ENCODE results near the gene HNRNPF.

GRCh38 chr10:43417950-43418768 lies 9.2 kb upstream of the HNRNPF start:
- TF ChIP-seq ZFX (IDR thresholded peaks at IDR 0.05) (no peak), POLR2AphosphoS5 (IDR thresholded peaks at IDR 0.05; ENCODE audit: low read depth, low read length) (no peak), JUND (IDR thresholded peaks at IDR 0.05) (no peak), EZH2phosphoT487 (IDR thresholded peaks at IDR 0.05; ENCODE audit: borderline replicate concordance) (no peak), SP1 (IDR thresholded peaks at IDR 0.05; ENCODE audit: low read depth) (no peak), POLR2A (IDR thresholded peaks at IDR 0.05; ENCODE audit: borderline replicate concordance, extremely low read depth, insufficient read depth, insufficient read length) (no peak), CEBPB (IDR thresholded peaks at IDR 0.05; ENCODE audit: low read depth) (no peak), ELF1 (IDR thresholded peaks at IDR 0.05; ENCODE audit: borderline replicate concordance, low read depth) (no peak), SRF (IDR thresholded peaks at IDR 0.05; ENCODE audit: low read depth) (no peak), ZNF274 (IDR thresholded peaks at IDR 0.05; ENCODE audit: low read depth, low read length) (no peak), FOSL1 (IDR thresholded peaks at IDR 0.05; ENCODE audit: low read depth) (no peak), RAD21 (IDR thresholded peaks at IDR 0.05; ENCODE audit: low read depth) (no peak)
- TF ChIP-seq, protein P1, sequence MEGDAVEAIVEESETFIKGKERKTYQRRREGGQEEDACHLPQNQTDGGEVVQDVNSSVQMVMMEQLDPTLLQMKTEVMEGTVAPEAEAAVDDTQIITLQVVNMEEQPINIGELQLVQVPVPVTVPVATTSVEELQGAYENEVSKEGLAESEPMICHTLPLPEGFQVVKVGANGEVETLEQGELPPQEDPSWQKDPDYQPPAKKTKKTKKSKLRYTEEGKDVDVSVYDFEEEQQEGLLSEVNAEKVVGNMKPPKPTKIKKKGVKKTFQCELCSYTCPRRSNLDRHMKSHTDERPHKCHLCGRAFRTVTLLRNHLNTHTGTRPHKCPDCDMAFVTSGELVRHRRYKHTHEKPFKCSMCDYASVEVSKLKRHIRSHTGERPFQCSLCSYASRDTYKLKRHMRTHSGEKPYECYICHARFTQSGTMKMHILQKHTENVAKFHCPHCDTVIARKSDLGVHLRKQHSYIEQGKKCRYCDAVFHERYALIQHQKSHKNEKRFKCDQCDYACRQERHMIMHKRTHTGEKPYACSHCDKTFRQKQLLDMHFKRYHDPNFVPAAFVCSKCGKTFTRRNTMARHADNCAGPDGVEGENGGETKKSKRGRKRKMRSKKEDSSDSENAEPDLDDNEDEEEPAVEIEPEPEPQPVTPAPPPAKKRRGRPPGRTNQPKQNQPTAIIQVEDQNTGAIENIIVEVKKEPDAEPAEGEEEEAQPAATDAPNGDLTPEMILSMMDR (IDR thresholded peaks at IDR 0.05 in 2 of 3, conservative IDR thresholded peaks at IDR 0.05 in 1 of 3; ENCODE audit: borderline replicate concordance in 1 of 3, insufficient read depth in 1 of 3, low read depth in 2 of 3, low read length in 2 of 3) = no peak
- TF ChIP-seq, protein P2, sequence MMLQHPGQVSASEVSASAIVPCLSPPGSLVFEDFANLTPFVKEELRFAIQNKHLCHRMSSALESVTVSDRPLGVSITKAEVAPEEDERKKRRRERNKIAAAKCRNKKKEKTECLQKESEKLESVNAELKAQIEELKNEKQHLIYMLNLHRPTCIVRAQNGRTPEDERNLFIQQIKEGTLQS (IDR thresholded peaks at IDR 0.05) = no peak
